SKM-1 treated with dmso at 0.1 percent for 144 hours (cell line): ENCODE results near the gene LAMP1.
"Not testable (repeated sequence)": the region's sequence is repeated elsewhere in the genome, so short reads cannot be mapped to it uniquely, and the experiment has no call there.

Source experiments
- DNase-seq: peaks from one replicate; lab custom pipeline; 2025; ENCODE audit not compliant: unreplicated experiment; lab: John Stamatoyannopoulos, UW

The LAMP1 gene

DNA sequence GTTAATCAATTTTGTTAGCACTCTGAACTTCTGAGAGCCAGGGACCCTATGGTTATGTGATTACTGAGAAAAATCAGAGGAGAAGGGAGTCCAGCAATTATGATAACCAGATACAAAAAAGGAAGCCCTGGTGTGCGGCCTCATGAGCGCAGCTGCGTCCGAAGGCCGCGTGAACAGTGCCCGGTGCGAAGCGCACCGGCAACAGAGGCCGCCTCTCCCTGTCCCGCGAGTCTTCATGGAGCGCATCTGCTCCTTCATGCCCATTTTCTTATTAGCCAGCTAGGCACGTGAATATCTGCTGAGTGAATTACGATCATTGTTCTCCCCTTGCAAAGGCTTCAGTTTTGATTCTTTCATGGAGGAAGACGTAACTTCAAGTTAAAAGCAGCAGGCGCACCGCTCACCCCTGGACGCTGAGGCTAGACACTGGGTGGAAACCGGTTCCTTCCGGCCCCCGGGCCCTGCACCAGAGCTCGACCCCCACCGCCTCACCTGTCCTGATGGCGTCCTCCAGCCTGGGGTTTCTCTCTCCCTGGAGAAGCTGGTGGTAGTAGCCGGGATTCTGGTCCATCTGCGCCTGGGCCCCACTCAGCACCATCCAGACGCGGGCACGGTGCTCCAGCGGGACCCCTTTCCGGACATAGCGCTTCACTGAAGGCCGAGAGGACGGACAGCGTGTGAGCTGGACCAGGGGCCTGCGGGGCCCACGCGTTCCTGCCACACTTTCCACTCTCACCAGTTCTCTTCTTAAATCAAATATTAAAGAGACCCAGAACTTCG, 58.0 kb downstream of the LAMP1 start:
- DNase-seq: no peak

DNA sequence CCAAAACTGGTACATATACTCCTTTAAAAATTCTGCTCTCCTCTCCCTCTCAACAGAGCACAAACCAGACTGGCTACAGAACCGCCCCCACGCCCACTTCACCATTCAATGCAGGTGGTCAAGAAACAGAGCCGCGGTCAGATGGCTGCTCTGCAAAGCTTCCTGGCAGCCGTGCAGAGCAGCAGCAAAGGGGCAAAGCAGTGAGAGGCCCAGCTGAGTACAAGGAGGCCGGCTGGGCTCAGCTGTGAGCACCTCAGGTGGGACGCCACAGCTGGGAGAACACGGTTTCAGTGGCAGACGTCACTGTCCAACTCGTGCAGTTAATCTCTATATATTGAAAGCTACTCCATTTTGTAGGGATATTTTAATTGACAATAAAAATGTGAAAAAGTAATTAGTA, 58.6 kb downstream of the LAMP1 start:
- no peak for DNase-seq

- DNase-seq: no peak
These were observed 59.6 kb downstream of the LAMP1 start for GRCh38 chr13:113356596-113356995.

- DNase-seq: no peak
These were observed 60.5 kb downstream of the LAMP1 start for GRCh38 chr13:113357529-113357928.

GRCh38 chr13:113358653-113359190, 61.7 kb downstream of the LAMP1 start:
- DNase-seq: no peak

GRCh38 chr13:113359571-113359970, 62.5 kb downstream of the LAMP1 start:
- no peak for DNase-seq

DNA sequence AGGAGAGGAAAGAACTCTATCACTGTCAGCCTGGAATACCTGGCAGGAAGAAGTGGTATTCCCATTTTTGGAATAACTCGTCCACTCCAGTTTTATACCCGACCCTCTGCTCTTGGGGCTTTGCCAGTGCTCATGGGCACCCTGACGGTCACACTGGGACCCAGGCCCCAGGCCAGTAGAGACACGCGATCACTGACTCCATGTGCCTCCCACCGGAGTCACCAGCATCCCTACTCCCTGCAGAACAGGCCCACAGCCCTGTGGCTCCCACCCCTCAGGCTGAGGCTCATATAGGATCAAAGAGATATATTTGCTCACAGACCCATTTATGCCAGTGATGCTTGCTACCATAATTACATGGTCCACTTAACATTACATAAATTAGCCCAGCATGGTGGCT, 63.4 kb downstream of the LAMP1 start:
- DNase-seq: no peak

- no peak for DNase-seq
These were observed 64.4 kb downstream of the LAMP1 start for GRCh38 chr13:113361406-113361805.

- DNase-seq: no peak
These were observed 67.4 kb downstream of the LAMP1 start for GRCh38 chr13:113364311-113364889.

DNA sequence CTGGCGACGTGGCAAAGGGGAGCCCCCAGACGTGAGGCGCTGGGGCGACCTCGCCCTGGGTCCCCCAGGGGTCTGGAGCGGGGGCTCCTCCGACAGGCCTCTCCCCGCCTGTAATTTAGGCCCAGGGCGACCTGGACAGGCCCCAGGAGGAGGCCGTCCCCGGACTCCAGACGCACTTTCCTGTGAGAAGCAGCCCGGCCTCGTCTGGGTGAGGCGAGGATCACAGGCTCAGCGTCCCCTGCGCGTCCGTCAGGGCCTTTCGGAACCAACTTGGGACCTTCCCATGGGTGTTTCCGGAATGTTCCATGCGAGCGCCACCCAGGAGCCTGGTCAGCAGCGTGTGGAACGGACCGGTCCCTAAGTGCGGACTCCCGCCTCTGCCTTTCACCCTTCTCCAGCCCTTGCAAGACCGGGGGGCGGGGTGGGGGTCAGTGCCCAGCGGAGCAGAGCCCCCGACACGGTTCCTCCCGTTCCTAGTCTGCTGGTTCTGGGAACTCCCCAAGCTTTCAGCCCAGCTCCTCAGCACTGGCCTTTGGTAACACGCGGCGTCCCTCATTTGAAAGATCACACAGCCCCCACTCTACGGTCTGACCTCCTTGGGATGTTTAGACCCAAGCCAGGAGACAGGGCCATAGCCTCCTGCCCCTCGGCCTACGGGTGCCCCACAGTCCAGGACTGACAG, 68.0 kb downstream of the LAMP1 start:
- no peak for DNase-seq

DNA sequence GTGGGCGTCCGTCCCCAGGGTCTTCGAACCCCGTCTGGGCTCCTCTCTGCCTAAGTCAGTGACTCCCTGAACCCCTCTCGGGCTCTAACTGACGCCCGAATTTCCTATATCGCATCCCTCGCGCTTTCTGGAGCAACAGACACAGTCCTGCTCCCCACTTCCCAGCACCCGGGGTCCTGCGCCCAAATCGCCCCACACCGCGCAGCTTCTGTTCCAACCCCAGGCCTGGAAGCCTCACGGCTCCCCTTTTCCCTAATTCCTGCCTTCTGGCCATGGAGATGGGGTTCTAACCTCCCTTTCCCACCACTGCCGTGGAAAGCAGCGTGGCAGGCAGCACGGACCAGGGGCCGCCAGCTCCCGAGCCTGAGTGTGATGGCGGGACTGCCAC, 68.5 kb downstream of the LAMP1 start:
- DNase-seq: no peak

DNA sequence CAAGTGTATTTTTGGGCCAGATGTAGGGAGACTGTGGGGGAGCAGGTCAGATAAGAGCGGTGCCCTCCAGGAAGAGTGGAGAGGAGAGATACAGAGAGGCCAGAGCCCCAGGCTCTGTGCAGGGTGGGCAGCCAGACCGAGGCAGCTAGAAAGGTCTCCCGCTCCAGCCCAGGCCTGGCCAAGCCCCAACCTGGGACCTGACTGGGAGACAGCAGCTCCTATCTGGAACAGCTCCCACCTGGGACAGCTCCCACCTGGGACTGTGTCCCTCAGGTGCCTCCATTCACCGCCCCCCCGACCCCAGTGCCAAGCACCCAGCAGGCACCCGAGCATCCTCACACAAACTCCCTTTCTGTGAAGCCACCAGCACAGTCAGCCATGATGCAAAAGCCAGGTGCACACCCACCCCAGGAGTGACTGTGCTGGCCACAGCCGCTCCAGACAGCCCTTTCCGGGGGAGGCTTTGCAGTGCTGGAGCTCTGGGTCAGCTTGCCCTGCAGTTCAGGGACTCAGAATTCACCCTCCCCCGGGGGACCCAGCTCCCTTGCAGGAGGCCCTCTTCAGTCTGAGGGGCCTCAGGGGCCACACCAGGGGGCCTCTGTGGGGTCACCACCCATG, 69.0 kb downstream of the LAMP1 start:
- DNase-seq: no peak

- no peak for DNase-seq
These were observed 70.1 kb downstream of the LAMP1 start for GRCh38 chr13:113367020-113367560.

GRCh38 chr13:113367771-113368170, 70.7 kb downstream of the LAMP1 start:
- DNase-seq: no peak

DNA sequence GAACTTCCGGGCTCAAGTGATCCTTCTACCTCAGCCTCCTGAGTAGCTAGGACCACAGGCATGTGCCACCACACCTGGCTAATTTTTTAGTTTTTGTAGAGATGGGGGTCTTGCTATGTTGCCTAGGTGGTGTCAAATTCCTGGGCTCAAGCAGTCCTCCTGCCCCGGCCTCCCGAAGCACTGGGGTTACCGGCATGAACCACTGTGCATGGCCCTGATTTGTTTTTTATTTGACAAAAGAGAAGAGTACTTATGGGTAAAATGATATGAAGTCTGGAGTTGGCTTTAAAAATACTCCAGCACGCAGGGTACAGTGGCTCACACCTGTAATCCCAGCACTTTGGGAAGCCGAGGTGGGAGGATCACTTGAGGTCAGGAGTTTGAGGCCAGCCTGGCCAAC, 71.3 kb downstream of the LAMP1 start:
- not testable (repeated sequence) for DNase-seq

DNA sequence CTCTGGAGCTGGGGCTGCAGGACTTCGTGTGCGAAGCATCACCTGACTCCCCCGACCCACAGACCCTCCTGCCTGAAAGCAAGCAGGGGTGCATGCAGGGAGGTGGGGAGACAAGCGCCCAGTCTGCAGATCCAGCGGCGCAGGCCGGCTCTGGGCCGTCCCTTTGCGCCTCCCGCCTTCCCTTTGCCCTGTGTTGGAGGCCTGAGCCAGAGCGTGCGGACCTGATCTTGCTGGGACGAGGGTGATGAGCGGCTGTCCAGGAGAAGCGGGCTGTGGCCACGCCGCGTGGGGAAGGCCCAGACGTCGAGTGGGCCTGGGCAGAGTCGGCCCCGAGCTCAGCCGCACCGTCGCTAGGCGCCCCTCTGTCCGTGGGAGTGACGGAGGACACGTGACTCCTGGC, 72.2 kb downstream of the LAMP1 start:
- no peak for DNase-seq

- DNase-seq: no peak
These were observed 72.8 kb downstream of the LAMP1 start for GRCh38 chr13:113369881-113370280.

- DNase-seq: no peak
These were observed 74.0 kb downstream of the LAMP1 start for GRCh38 chr13:113371061-113371460.

- DNase-seq: not testable (repeated sequence)
These were observed 74.7 kb downstream of the LAMP1 start for GRCh38 chr13:113371701-113372100.
